Neural crest cell (in vitro differentiated cells): Measurements from ENCODE around the gene PLEKHM2. TPM values are rescaled to one million over a fixed set of nuclear protein-coding genes. Genes with fewer than 3 reads are reported as not detected.

Source experiments
- DNase-seq: peaks from one replicate; pipeline ENCODE4 v3.0.0; 2021; ENCODE audit warnings: low read depth, mixed read lengths, low spot score
- H3K27ac Mint-ChIP-seq: one replicate; pipeline ENCODE4 v1.8.0; 2021; ENCODE audit warnings: mild to moderate bottlenecking, mixed read lengths; ENCODE audit not compliant: unreplicated experiment
- H3K27me3 Mint-ChIP-seq: 2 replicates; pipeline ENCODE4 v1.8.0; 2021; ENCODE audit warnings: low read depth, mild to moderate bottlenecking, mixed read lengths
- H3K36me3 Mint-ChIP-seq: 2 replicates; pipeline ENCODE4 v1.8.0; 2021; ENCODE audit warnings: low read depth, mild to moderate bottlenecking, mixed read lengths
- H3K4me1 Mint-ChIP-seq: 2 replicates; pipeline ENCODE4 v1.8.0; 2021; ENCODE audit warnings: mixed read lengths
- H3K4me3 Mint-ChIP-seq: one replicate; pipeline ENCODE4 v1.8.0; 2021; ENCODE audit warnings: mild to moderate bottlenecking, mixed read lengths
- H3K9me3 Mint-ChIP-seq: 2 replicates; pipeline ENCODE4 v1.8.0; 2021; ENCODE audit warnings: mixed read lengths
- total RNA-seq: library from RNA; stranded (reverse); gene quantifications from 2 replicates; pipeline ENCODE4 v1.2.1, GENCODE V29; 2021
- TF ChIP-seq, protein P1 (sequence below): fragments of 200-600 bp; sonication (generic); conservative IDR thresholded peaks from 2 replicates; pipeline ENCODE4 v1.5.0; 2021; ENCODE audit warnings: antibody characterized with exemption, mild to moderate bottlenecking

PLEKHM2 gene
- total RNA-seq, 1 donor from 2014 or later, result 64.5 TPM

DNA sequence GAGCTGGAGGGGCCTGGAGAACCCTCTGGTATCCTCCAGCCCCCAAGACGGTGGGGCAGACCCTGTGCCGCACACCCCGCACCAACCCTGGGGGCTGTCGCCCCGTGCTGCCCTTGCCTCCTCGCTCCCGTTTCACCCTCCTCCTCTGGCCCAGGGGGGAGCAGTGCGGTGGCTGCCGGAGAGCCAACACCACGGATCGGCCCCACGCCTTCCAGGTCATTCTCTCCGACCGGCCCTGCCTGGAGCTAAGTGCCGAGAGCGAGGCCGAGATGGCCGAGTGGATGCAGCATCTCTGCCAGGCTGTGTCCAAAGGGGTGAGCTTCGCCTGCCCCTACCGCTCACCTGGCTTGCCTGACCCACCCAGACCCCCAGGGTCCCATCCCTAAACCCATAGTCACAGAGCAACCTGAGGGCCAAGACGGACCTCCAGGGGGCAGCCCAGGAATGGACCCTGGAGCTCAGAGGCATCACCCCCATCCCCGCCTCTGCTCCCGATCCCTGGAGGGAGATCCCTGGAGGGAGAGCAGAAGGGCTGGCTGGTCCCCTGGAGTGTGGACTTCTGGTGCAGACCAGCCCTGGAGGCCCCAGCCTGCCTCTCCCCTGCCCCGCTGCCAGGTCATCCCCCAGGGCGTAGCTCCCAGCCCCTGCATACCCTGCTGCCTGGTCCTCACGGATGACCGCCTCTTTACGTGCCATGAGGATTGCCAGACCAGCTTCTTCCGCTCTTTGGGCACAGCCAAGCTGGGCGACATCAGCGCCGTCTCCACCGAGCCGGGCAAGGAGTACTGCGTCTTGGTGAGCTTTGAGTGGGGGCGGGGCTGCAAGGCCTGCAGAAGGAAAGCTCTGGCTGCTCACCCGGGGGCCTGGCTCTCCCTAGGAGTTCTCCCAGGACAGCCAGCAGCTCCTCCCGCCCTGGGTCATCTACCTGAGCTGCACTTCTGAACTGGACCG, 47.9 kb downstream of the PLEKHM2 start:
- TF ChIP-seq, protein P1, sequence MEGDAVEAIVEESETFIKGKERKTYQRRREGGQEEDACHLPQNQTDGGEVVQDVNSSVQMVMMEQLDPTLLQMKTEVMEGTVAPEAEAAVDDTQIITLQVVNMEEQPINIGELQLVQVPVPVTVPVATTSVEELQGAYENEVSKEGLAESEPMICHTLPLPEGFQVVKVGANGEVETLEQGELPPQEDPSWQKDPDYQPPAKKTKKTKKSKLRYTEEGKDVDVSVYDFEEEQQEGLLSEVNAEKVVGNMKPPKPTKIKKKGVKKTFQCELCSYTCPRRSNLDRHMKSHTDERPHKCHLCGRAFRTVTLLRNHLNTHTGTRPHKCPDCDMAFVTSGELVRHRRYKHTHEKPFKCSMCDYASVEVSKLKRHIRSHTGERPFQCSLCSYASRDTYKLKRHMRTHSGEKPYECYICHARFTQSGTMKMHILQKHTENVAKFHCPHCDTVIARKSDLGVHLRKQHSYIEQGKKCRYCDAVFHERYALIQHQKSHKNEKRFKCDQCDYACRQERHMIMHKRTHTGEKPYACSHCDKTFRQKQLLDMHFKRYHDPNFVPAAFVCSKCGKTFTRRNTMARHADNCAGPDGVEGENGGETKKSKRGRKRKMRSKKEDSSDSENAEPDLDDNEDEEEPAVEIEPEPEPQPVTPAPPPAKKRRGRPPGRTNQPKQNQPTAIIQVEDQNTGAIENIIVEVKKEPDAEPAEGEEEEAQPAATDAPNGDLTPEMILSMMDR, result no peak
- Mint-ChIP-seq H3K27me3 (no peaks in the 10 kb centered on the region), H3K4me3 (no peak overlapping the region), H3K9me3 (no peaks in the 10 kb centered on the region), H3K4me1 (no peaks in the 10 kb centered on the region), H3K36me3 (no peaks in the 10 kb centered on the region), H3K27ac (no peak overlapping the region)
- DNase-seq, result no peak

DNA sequence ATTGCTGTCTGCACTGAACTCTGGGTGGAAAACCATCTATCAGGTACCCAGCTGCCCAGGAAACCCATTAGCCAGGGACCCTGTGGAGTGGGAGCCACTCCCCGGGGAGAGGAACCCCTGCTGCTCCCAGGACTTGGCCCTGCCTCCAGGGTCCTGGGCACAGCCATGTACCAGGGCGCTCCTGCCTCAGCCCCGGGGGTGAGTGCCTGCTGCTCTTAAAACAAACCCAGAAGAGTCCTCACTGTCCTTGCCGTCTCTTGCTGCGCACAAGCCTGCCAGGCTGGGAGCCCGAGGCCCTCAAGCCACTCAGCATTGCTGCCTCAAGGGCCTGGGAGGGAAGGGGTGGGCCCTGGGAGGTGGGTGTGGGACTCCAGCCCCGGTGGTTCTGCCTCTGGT, 48.6 kb downstream of the PLEKHM2 start:
- no peak for DNase-seq
- no peaks in the 10 kb centered on the region for H3K36me3 Mint-ChIP-seq
- no peaks in the 10 kb centered on the region for H3K4me1 Mint-ChIP-seq
- no peak overlapping the region for H3K27ac Mint-ChIP-seq
- TF ChIP-seq, protein P1, result no peak
- no peaks in the 10 kb centered on the region for H3K27me3 Mint-ChIP-seq
- no peak overlapping the region for H3K4me3 Mint-ChIP-seq
- H3K9me3 Mint-ChIP-seq, result no peaks in the 10 kb centered on the region

DNA sequence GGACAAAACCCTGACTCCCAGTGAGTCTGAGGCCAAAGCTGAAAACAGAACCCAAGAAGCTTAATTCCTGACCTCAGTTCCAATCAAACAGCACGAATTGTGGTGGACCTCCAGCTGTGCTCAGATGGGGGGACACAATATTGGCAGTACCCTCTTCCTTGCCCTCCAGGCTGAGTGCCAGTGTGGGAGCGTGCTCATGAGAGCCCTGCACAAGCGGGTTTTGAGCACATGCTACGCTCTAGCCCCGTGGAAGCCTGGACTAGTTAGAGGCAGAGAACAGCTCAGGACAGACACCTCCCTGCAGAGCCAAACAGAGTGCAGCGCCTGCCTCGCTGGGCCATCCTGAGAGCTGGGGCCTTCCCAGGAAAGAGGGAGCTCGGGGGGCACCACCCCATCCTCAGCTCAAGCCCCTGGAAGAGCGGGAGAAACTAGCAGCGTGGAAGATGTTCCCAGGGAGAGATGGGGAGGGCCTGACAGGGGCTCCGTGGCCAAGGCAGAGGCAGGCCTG, 49.2 kb downstream of the PLEKHM2 start:
- no peak for DNase-seq
- Mint-ChIP-seq H3K4me1 (no peaks in the 10 kb centered on the region), H3K27me3 (no peaks in the 10 kb centered on the region), H3K27ac (no peak overlapping the region), H3K4me3 (no peak overlapping the region), H3K9me3 (no peaks in the 10 kb centered on the region), H3K36me3 (no peaks in the 10 kb centered on the region)
- TF ChIP-seq, protein P1, result no peak

DNA sequence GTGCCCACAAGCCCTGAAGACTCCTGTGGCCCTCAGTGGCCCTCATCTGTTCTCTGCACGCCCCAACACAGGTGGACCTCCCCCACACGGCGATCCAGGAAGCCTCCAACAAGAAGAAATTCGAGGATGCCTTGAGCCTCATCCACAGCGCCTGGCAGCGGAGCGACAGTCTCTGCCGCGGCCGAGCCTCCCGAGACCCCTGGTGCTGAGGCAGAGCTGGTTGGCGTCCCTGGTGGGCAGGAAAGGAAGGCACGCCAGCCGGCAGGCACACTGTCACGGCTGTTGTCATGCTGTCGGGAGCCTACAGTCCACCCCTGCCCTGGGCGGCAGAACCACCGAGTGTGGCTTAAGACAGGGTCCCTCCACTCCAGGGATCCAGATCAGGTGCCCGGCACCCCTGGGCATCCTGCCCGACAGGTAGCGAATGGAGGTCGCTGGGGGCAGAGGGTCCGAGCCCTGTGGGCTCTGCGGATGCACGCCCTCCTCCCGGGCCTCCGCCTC, 49.7 kb downstream of the PLEKHM2 start:
- Mint-ChIP-seq H3K27me3 (no peaks in the 10 kb centered on the region), H3K27ac (no peak overlapping the region), H3K36me3 (no peaks in the 10 kb centered on the region), H3K4me3 (no peak overlapping the region), H3K9me3 (no peaks in the 10 kb centered on the region), H3K4me1 (no peaks in the 10 kb centered on the region)
- TF ChIP-seq, protein P1, result no peak
- no peak for DNase-seq

DNA sequence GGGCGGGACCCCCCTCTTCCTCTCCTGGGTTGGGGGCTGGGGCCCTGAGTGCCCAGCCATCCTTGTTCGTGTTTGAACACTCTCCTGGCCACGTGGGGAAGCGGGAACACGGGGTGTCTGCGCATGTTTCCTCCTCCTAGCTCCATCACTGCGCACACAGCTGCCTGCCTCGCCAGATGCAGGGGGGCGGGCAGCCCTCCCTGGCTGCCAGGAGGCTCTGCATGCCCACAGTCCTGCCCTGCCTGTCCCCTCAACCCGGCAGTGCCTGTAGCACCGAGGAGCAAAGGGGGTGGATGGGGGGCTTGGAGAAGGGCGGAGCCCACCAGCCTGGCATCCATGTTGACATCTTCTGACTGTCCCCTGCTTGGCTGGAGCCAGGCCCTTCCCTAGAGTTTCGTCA, 50.2 kb downstream of the PLEKHM2 start:
- H3K4me1 Mint-ChIP-seq, result no peaks in the 10 kb centered on the region
- no peak overlapping the region for H3K4me3 Mint-ChIP-seq
- TF ChIP-seq, protein P1, result no peak
- no peaks in the 10 kb centered on the region for H3K36me3 Mint-ChIP-seq
- DNase-seq, result no peak
- no peaks in the 10 kb centered on the region for H3K9me3 Mint-ChIP-seq
- no peaks in the 10 kb centered on the region for H3K27me3 Mint-ChIP-seq
- no peak overlapping the region for H3K27ac Mint-ChIP-seq
